ENCODE measurements around the gene TMEM59L. TPM values are rescaled to one million over a fixed set of nuclear protein-coding genes. Genes with fewer than 3 reads are reported as not detected.

TMEM59L gene
- total and polyA plus RNA-seq, 2 of the 4 experiments (the other 2 are of a cell fraction), result under 0.01 to 5.9 TPM

DNA sequence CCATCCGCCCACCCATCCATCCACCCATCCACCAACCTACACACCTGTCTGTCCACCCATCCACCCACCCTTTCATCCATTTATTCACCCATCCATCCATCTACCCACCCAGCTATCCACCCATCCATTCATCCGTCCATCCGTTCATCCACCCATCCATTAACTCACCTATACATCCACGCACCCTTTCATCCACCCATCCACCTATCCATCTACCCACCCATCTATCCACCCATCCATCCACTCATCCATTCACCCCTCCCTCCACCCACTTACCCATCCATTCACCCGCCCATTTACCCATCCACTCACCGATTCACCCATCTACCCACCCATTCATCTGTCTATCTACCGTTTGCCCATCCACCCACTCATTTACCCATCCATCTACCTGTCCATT is 41.8 kb downstream of the TMEM59L start:
- Histone ChIP-seq H3K14ac (replicated peaks; ENCODE audit: low read depth, low read length) (no peak overlapping the region), H2BK20ac (ENCODE audit: low read depth, low read length) (no peak overlapping the region), H3K9me1 (ENCODE audit: insufficient read depth, low read length) (peaks cover 23% of the 10 kb centered on the region), H4K5ac (ENCODE audit: low read depth, low read length) (no peak overlapping the region), H3K4ac (ENCODE audit: low read depth, low read length) (no peak overlapping the region), H4K91ac (ENCODE audit: insufficient read depth, low read depth, low read length) (no peak overlapping the region; the same call in 1 of the 2 replicates), H3K4me1 (ENCODE audit: control insufficient read depth, insufficient read depth, low read length) (peaks cover 40% of the 10 kb centered on the region), H3K9me3 (ENCODE audit: control insufficient read depth, insufficient read depth, low read length) (no peaks in the 10 kb centered on the region), H3K23ac (ENCODE audit: low read depth, low read length) (no peak overlapping the region), H2BK5ac (ENCODE audit: low read depth, low read length, poor library complexity, severe bottlenecking) (no peak overlapping the region), H3K18ac (ENCODE audit: low read depth, low read length) (no peak overlapping the region), H4K8ac (ENCODE audit: low read depth in 2 of 2, low read length in 2 of 2) (no peak overlapping the region), H3K27ac (ENCODE audit: insufficient read depth, low read length) (no peak overlapping the region), H2AFZ (replicated peaks; ENCODE audit: low read length, poor library complexity) (no peak overlapping the region), H3K56ac (ENCODE audit: extremely low read depth, insufficient read depth, low read length) (no peak overlapping the region), H3K79me1 (ENCODE audit: low read depth in 1 of 2, low read length in 2 of 2) (peaks cover 23 to 49% of the 10 kb centered on the region in 2 experiments), H3K27me3 (ENCODE audit: control insufficient read depth, insufficient read depth, low read length) (no peaks in the 10 kb centered on the region), H2AK5ac (ENCODE audit: low read depth, low read length) (peak overlapping the region; percentile 64), H3K9ac (ENCODE audit: low read depth, low read length) (no peak overlapping the region), H4K20me1 (ENCODE audit: insufficient read depth, low read length) (peaks cover 13% of the 10 kb centered on the region), H2AK9ac (replicated peaks; ENCODE audit: low read depth, low read length, poor library complexity) (peak overlapping the region; percentile 42), H3K4me3 (ENCODE audit: insufficient read depth, low read depth, low read length) (no peak overlapping the region), H2BK120ac (ENCODE audit: low read depth, low read length) (no peak overlapping the region), H3K4me2 (ENCODE audit: low read depth, low read length) (no peak overlapping the region), H3K36me3 (ENCODE audit: control insufficient read depth, insufficient read depth, low read length) (no peaks in the 10 kb centered on the region), H2BK15ac (ENCODE audit: low read depth, low read length) (no peak overlapping the region)
- TF ChIP-seq, protein P1, sequence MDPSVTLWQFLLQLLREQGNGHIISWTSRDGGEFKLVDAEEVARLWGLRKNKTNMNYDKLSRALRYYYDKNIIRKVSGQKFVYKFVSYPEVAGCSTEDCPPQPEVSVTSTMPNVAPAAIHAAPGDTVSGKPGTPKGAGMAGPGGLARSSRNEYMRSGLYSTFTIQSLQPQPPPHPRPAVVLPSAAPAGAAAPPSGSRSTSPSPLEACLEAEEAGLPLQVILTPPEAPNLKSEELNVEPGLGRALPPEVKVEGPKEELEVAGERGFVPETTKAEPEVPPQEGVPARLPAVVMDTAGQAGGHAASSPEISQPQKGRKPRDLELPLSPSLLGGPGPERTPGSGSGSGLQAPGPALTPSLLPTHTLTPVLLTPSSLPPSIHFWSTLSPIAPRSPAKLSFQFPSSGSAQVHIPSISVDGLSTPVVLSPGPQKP (IDR thresholded peaks at IDR 0.05; ENCODE audit: borderline replicate concordance, low read depth, low read length), result no peak
- TF ChIP-seq CHD1 (IDR thresholded peaks at IDR 0.05; ENCODE audit: low read depth, low read length) (no peak), RAD21 (IDR thresholded peaks at IDR 0.05; ENCODE audit: low read length) (no peak), NFE2L2 (IDR thresholded peaks at IDR 0.05; ENCODE audit: low read depth, low read length) (no peak), MAFK (IDR thresholded peaks at IDR 0.05; ENCODE audit: low read depth, low read length) (no peak), BHLHE40 (IDR thresholded peaks at IDR 0.05; ENCODE audit: low read depth, low read length) (no peak), RFX5 (IDR thresholded peaks at IDR 0.05; ENCODE audit: low read depth, low read length) (no peak), FOS (IDR thresholded peaks at IDR 0.05; ENCODE audit: low read depth, low read length) (no peak), RCOR1 (IDR thresholded peaks at IDR 0.05; ENCODE audit: insufficient replicate concordance, low read length) (no peak), CTCF (conservative IDR thresholded peaks at IDR 0.05; ENCODE audit: low read depth, low read length) (no peak), MAZ (IDR thresholded peaks at IDR 0.05; ENCODE audit: borderline replicate concordance, low read depth, low read length) (no peak), CEBPB (IDR thresholded peaks at IDR 0.05; ENCODE audit: low read depth, low read length) (no peak), MXI1 (IDR thresholded peaks at IDR 0.05; ENCODE audit: borderline replicate concordance, low read depth, low read length) (no peak), POLR2A (IDR thresholded peaks at IDR 0.05; ENCODE audit: low read depth, low read length) (no peak)
- no peak for DNase-seq
- BruUV-seq (replicated peaks), result no TSS peak
- 96 to 100% methylated on average over 3 to 6 of the region's 7 CpGs for WGBS, 2 experiments (ENCODE audit: extremely low coverage in 2 of 2, insufficient read length in 1 of 2)
- in situ Hi-C loops (cut with MboI; ENCODE audit: low sequenced_read_pairs) (no loop called here), dilution Hi-C loops (cut with HindIII; ENCODE audit: low sequenced_read_pairs, unreplicated experiment) (no loop called here), intact Hi-C loops (cut with micrococcal nuclease) (no loop called here)
- CTCF ChIA-PET, result no interaction called here
- POLR2A ChIA-PET (ENCODE audit: unreplicated experiment), result no interaction called here
- ATAC-seq (ENCODE audit: low read depth), result no peak

All from IMR-90 (cell line).